A673 (cell line): ENCODE results near the gene COMMD8. TPM values are rescaled to one million over a fixed set of nuclear protein-coding genes. Genes with fewer than 3 reads are reported as not detected.

Source experiments
- BruUV-seq: library from RNA; stranded (reverse); fragments of 400-500 nt; replicated peaks from 2 replicates; lab custom pipeline; 2021; lab: Mats Ljungman, UMichigan
- CTCF ChIA-PET: fragments of 300-600 bp; sonication (Branson Sonifier 250); formaldehyde crosslinking; loops from one replicate; lab custom pipeline; 2022; ENCODE audit warnings: antibody characterized with exemption; lab: Charles Lee
- POLR2A ChIA-PET: fragments of 300-600 bp; sonication (Branson Sonifier 250); formaldehyde crosslinking; loops from one replicate; lab custom pipeline; 2022; ENCODE audit warnings: antibody characterized with exemption; ENCODE audit not compliant: low non-redundant PET; lab: Charles Lee
- DNase-seq: peaks from one replicate; pipeline ENCODE4 v3.0.0-alpha.2; 2015; ENCODE audit warnings: low spot score
- H3K27ac ChIP-seq: fragments of 200-600 bp; sonication (generic); 2 replicates; pipeline ENCODE4 v1.5.1; 2016; ENCODE audit warnings: mixed run types, low read depth, mild to moderate bottlenecking, mixed read lengths, antibody characterized with exemption, low read length; ENCODE audit not compliant: poor library complexity, severe bottlenecking
- H3K27me3 ChIP-seq: fragments of 200-600 bp; sonication (generic); replicated peaks from 2 replicates; pipeline ENCODE4 v1.6.1; 2017; ENCODE audit warnings: mixed run types, low read depth, mild to moderate bottlenecking, mixed read lengths, antibody characterized with exemption, low read length; ENCODE audit not compliant: insufficient read depth, poor library complexity
- H3K36me3 ChIP-seq: fragments of 200-600 bp; sonication (generic); 2 replicates; pipeline ENCODE4 v1.6.1; 2016; ENCODE audit warnings: mixed run types, mild to moderate bottlenecking, mixed read lengths, antibody characterized with exemption, low read length; ENCODE audit not compliant: insufficient read depth, poor library complexity, severe bottlenecking
- H3K4me1 ChIP-seq: fragments of 200-600 bp; sonication (generic); 2 replicates; pipeline ENCODE4 v1.6.1; 2017; ENCODE audit warnings: mixed run types, mild to moderate bottlenecking, mixed read lengths, antibody characterized with exemption, low read length; ENCODE audit not compliant: insufficient read depth, poor library complexity, severe bottlenecking
- H3K4me3 ChIP-seq: fragments of 200-600 bp; sonication (generic); 2 replicates; pipeline ENCODE4 v1.5.1; 2016; ENCODE audit warnings: low read depth, mixed run types, mild to moderate bottlenecking, mixed read lengths, low read length; ENCODE audit not compliant: poor library complexity, severe bottlenecking
- H3K9me3 ChIP-seq: fragments of 200-600 bp; sonication (generic); 2 replicates; pipeline ENCODE4 v1.6.1; 2016; ENCODE audit warnings: mixed run types, low read depth, mild to moderate bottlenecking, mixed read lengths, antibody characterized with exemption, low read length; ENCODE audit not compliant: poor library complexity, severe bottlenecking
- CTCF ChIP-seq: fragments of 300-800, 200-600 bp; sonication (generic); conservative IDR thresholded peaks from 2 replicates; pipeline ENCODE4 v1.5.1; 2017; ENCODE audit warnings: low read depth, mild to moderate bottlenecking, antibody characterized with exemption, low read length, moderate library complexity, mixed read lengths
- EZH2 ChIP-seq: fragments of 200-600 bp; sonication (generic); IDR thresholded peaks from 2 replicates; pipeline ENCODE4 v1.6.1; 2017; ENCODE audit warnings: borderline replicate concordance, low read depth, mild to moderate bottlenecking, mixed read lengths, antibody characterized with exemption, low read length; ENCODE audit not compliant: poor library complexity, severe bottlenecking
- intact Hi-C: fragments of 100-400 bp; cut with micrococcal nuclease; formaldehyde crosslinking; loops from one replicate; pipeline ENCODE4 v1.10.0; 2022; ENCODE audit not compliant: unreplicated experiment
- total RNA-seq: library from RNA; stranded (reverse); gene quantifications from 2 replicates; pipeline ENCODE4 v1.2.3, GENCODE V29; 2021

The COMMD8 gene
- total RNA-seq, 1 experiment from 2014 or later: 26.4 TPM

GRCh38 chr4:47425628-47426027 lies 37.9 kb downstream of the COMMD8 start:
- Histone ChIP-seq H3K9me3 (no peaks in the 10 kb centered on the region), H3K27me3 (no peaks in the 10 kb centered on the region), H3K36me3 (no peaks in the 10 kb centered on the region), H3K4me1 (no peaks in the 10 kb centered on the region), H3K4me3 (no peak overlapping the region), H3K27ac (no peak overlapping the region)
- intact Hi-C loops: no loop called here
- no peak for TF ChIP-seq CTCF
- no peak for TF ChIP-seq EZH2
- POLR2A ChIA-PET: no interaction called here
- no TSS peak for BruUV-seq
- CTCF ChIA-PET: interaction anchor here (0.6 kb wide), 1 partner anchor 138 kb away, joined by 6 read pairs; no protein-coding TSS in a partner anchor
- no peak for DNase-seq

- ChIA-PET POLR2A (no interaction called here), CTCF (no interaction called here)
- Histone ChIP-seq H3K27ac (no peak overlapping the region), H3K4me3 (no peak overlapping the region), H3K9me3 (no peaks in the 10 kb centered on the region), H3K27me3 (no peaks in the 10 kb centered on the region), H3K36me3 (no peaks in the 10 kb centered on the region), H3K4me1 (no peaks in the 10 kb centered on the region)
- no TSS peak for BruUV-seq
- TF ChIP-seq EZH2: no peak
- intact Hi-C loops: no loop called here
- DNase-seq: no peak
These were observed 44.2 kb downstream of the COMMD8 start for GRCh38 chr4:47419296-47419695.

GRCh38 chr4:47418147-47418546 lies 45.4 kb downstream of the COMMD8 start:
- Histone ChIP-seq H3K27ac (no peak overlapping the region), H3K4me3 (no peak overlapping the region), H3K4me1 (no peaks in the 10 kb centered on the region), H3K9me3 (no peaks in the 10 kb centered on the region), H3K36me3 (no peaks in the 10 kb centered on the region), H3K27me3 (no peaks in the 10 kb centered on the region)
- BruUV-seq: no TSS peak
- intact Hi-C loops: no loop called here
- no peak for DNase-seq
- CTCF ChIA-PET: no interaction called here
- TF ChIP-seq CTCF: no peak
- TF ChIP-seq EZH2: no peak
- POLR2A ChIA-PET: no interaction called here

GRCh38 chr4:47415719-47416118 lies 47.8 kb downstream of the COMMD8 start:
- Histone ChIP-seq H3K4me3 (no peak overlapping the region), H3K27ac (no peak overlapping the region), H3K36me3 (no peaks in the 10 kb centered on the region), H3K4me1 (no peaks in the 10 kb centered on the region), H3K9me3 (no peaks in the 10 kb centered on the region), H3K27me3 (peaks cover 7% of the 10 kb centered on the region)
- ChIA-PET POLR2A (no interaction called here), CTCF (no interaction called here)
- TF ChIP-seq CTCF (no peak), EZH2 (no peak)
- intact Hi-C loops: no loop called here
- no peak for DNase-seq
- no TSS peak for BruUV-seq
